DND-41 (cell line): ENCODE data around the gene CPNE9.

Experiments
- ATAC-seq: fragments of 200-7000 bp; cut with Tn5 transposase; 3 replicates; pipeline ENCODE4 v1.9.1; 2021; ENCODE audit warnings: low read depth; ENCODE audit not compliant: insufficient read depth
- DNase-seq: peaks from one replicate; pipeline ENCODE4 v3.0.0-alpha.2; 2020
- H2AFZ ChIP-seq: 2 replicates; pipeline ENCODE4 v1.6.0; 2012; ENCODE audit warnings: low read depth, low read length
- H3K27ac ChIP-seq: 2 replicates; pipeline ENCODE4 v1.5.1; 2012; ENCODE audit warnings: low read length, inconsistent platforms
- H3K27me3 ChIP-seq: fragments of 200-600 bp; sonication (generic); 2 replicates; pipeline ENCODE4 v1.6.0; 2012; ENCODE audit warnings: low read length, mild to moderate bottlenecking, inconsistent platforms; ENCODE audit not compliant: insufficient read depth, poor library complexity
- H3K36me3 ChIP-seq: 2 replicates; pipeline ENCODE4 v1.5.1; 2012; ENCODE audit warnings: low read length, inconsistent platforms; ENCODE audit not compliant: insufficient read depth
- H3K4me1 ChIP-seq: 2 replicates; pipeline ENCODE4 v1.5.1; 2012; ENCODE audit warnings: mild to moderate bottlenecking, low read length; ENCODE audit not compliant: insufficient read depth
- H3K4me2 ChIP-seq: 2 replicates; pipeline ENCODE4 v1.6.0; 2012; ENCODE audit warnings: mild to moderate bottlenecking, moderate library complexity, low read length, inconsistent platforms; ENCODE audit not compliant: insufficient read depth
- H3K4me3 ChIP-seq, 2 experiments: fragments of 200-600 bp in 1 of 2; shearing (Covaris generic) in 1 of 2; 2 replicates each; pipeline ENCODE4 v1.5.1; 2012 to 2016; ENCODE audit warnings: inconsistent platforms in 2 of 2, low read length in 2 of 2, mild to moderate bottlenecking in 2 of 2, low read depth in 1 of 2, moderate library complexity in 1 of 2
- H3K79me2 ChIP-seq: 2 replicates; pipeline ENCODE4 v1.6.0; 2012; ENCODE audit warnings: low read length, inconsistent platforms; ENCODE audit not compliant: insufficient read depth
- H3K9ac ChIP-seq: 2 replicates; pipeline ENCODE4 v1.6.0; 2012; ENCODE audit warnings: low read depth, mild to moderate bottlenecking, inconsistent platforms, low read length, moderate library complexity
- H3K9me3 ChIP-seq: 2 replicates; pipeline ENCODE4 v1.5.1; 2012; ENCODE audit warnings: low read length, moderate library complexity, mild to moderate bottlenecking, inconsistent platforms; ENCODE audit not compliant: insufficient read depth, severe bottlenecking
- H4K20me1 ChIP-seq: 2 replicates; pipeline ENCODE4 v1.6.0; 2012; ENCODE audit warnings: low read length; ENCODE audit not compliant: insufficient read depth
- CTCF ChIP-seq: IDR thresholded peaks from 2 replicates; pipeline ENCODE4 v1.5.1; 2012; ENCODE audit warnings: borderline replicate concordance, low read length, moderate library complexity, mild to moderate bottlenecking; ENCODE audit not compliant: poor library complexity, severe bottlenecking; ENCODE audit errors: extremely low read depth
- EZH2 ChIP-seq: IDR thresholded peaks from 3 replicates; pipeline ENCODE4 v1.6.1; 2012; ENCODE audit warnings: borderline replicate concordance, low read depth, mild to moderate bottlenecking, moderate library complexity, low read length, inconsistent platforms; ENCODE audit not compliant: severe bottlenecking

CPNE9 gene

GRCh38 chr3:9743548-9743947 lies 39.9 kb downstream of the CPNE9 start:
- DNase-seq (no peak), ATAC-seq (no peak)
- Histone ChIP-seq H3K4me1 (no peaks in the 10 kb centered on the region), H3K36me3 (peaks cover 100% of the 10 kb centered on the region), H3K4me2 (no peak overlapping the region), H3K27ac (no peak overlapping the region), H2AFZ (no peak overlapping the region), H4K20me1 (peaks cover 25% of the 10 kb centered on the region), H3K9me3 (no peaks in the 10 kb centered on the region), H3K9ac (no peak overlapping the region), H3K4me3 (no peak overlapping the region), H3K27me3 (no peaks in the 10 kb centered on the region), H3K79me2 (0 out of 2 replicates have a peak, but pooled peaks cover 7% of the 10 kb centered on the region)
- no peak for TF ChIP-seq CTCF

- no peaks in the 10 kb centered on the region for H3K9me3 ChIP-seq
- H3K79me2 ChIP-seq = 0 out of 2 replicates have a peak, but pooled peaks cover 5% of the 10 kb centered on the region
- no peak overlapping the region for H3K4me2 ChIP-seq
- TF ChIP-seq EZH2 (no peak), CTCF (no peak)
- no peak overlapping the region for H3K9ac ChIP-seq
- no peak overlapping the region for H2AFZ ChIP-seq
- no peaks in the 10 kb centered on the region for H3K27me3 ChIP-seq
- peaks cover 95% of the 10 kb centered on the region for H3K36me3 ChIP-seq
- no peak overlapping the region for H3K27ac ChIP-seq
- peaks cover 19% of the 10 kb centered on the region for H4K20me1 ChIP-seq
- peaks cover 3% of the 10 kb centered on the region for H3K4me1 ChIP-seq
- no peak overlapping the region for H3K4me3 ChIP-seq
- DNase-seq (no peak), ATAC-seq (no peak)
These were observed 40.5 kb downstream of the CPNE9 start for GRCh38 chr3:9744162-9744561.

GRCh38 chr3:9745521-9745920 lies 41.9 kb downstream of the CPNE9 start:
- TF ChIP-seq EZH2 (no peak), CTCF (no peak)
- Histone ChIP-seq H3K4me3 (no peak overlapping the region), H4K20me1 (peaks cover 10% of the 10 kb centered on the region), H3K27me3 (no peaks in the 10 kb centered on the region), H3K4me1 (peaks cover 14% of the 10 kb centered on the region), H3K9me3 (no peaks in the 10 kb centered on the region), H3K9ac (no peak overlapping the region), H3K27ac (no peak overlapping the region), H3K36me3 (peaks cover 82% of the 10 kb centered on the region), H2AFZ (no peak overlapping the region), H3K79me2 (no peaks in the 10 kb centered on the region), H3K4me2 (no peak overlapping the region)
- ATAC-seq (no peak), DNase-seq (no peak)

- peaks cover 7% of the 10 kb centered on the region; the same call in 1 of the 2 replicates for H4K20me1 ChIP-seq
- no peak overlapping the region for H2AFZ ChIP-seq
- no peaks in the 10 kb centered on the region for H3K27me3 ChIP-seq
- H3K79me2 ChIP-seq = peaks cover 4% of the 10 kb centered on the region
- TF ChIP-seq CTCF (no peak), EZH2 (no peak)
- ATAC-seq (no peak), DNase-seq (no peak)
- H3K9me3 ChIP-seq = no peaks in the 10 kb centered on the region
- H3K4me1 ChIP-seq = peaks cover 22% of the 10 kb centered on the region
- H3K4me2 ChIP-seq = no peak overlapping the region
- no peak overlapping the region for H3K4me3 ChIP-seq
- H3K9ac ChIP-seq = no peak overlapping the region
- peaks cover 75% of the 10 kb centered on the region for H3K36me3 ChIP-seq
- no peak overlapping the region for H3K27ac ChIP-seq
These were observed 42.7 kb downstream of the CPNE9 start for GRCh38 chr3:9746330-9746729.
